DND-41 (cell line): ENCODE data around the gene F2R.

Experiments used
- EZH2 ChIP-seq: IDR thresholded peaks from 3 replicates; pipeline ENCODE4 v1.6.1; 2012; ENCODE audit warnings: borderline replicate concordance, low read depth, mild to moderate bottlenecking, moderate library complexity, low read length, inconsistent platforms; ENCODE audit not compliant: severe bottlenecking
- TF ChIP-seq, protein P1 (sequence below): IDR thresholded peaks from 2 replicates; pipeline ENCODE4 v1.5.1; 2012; ENCODE audit warnings: borderline replicate concordance, low read length, moderate library complexity, mild to moderate bottlenecking; ENCODE audit not compliant: poor library complexity, severe bottlenecking; ENCODE audit errors: extremely low read depth

DNA sequence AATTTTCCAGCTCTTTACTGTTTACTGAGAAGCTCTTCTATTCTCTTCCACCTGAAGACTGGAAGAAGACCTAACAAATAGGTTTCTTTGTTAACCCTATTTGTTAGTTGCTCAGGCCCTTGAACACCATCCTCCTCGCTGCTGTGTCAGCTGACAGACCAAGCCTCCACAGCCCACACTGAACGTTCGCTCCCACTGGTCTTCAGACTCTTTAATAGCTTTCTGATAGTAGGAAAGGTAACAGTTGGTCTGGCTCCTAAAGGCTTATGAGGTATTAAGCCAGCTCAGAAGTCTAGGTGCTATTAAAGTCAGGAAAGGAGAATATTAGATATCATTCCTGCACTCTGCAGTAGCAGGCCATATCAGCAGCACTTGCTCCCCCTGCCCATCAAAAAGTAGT lies 23.3 kb upstream of the F2R start:
- TF ChIP-seq, protein P1, sequence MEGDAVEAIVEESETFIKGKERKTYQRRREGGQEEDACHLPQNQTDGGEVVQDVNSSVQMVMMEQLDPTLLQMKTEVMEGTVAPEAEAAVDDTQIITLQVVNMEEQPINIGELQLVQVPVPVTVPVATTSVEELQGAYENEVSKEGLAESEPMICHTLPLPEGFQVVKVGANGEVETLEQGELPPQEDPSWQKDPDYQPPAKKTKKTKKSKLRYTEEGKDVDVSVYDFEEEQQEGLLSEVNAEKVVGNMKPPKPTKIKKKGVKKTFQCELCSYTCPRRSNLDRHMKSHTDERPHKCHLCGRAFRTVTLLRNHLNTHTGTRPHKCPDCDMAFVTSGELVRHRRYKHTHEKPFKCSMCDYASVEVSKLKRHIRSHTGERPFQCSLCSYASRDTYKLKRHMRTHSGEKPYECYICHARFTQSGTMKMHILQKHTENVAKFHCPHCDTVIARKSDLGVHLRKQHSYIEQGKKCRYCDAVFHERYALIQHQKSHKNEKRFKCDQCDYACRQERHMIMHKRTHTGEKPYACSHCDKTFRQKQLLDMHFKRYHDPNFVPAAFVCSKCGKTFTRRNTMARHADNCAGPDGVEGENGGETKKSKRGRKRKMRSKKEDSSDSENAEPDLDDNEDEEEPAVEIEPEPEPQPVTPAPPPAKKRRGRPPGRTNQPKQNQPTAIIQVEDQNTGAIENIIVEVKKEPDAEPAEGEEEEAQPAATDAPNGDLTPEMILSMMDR, result no peak
- no peak for TF ChIP-seq EZH2
